Gastroesophageal sphincter (tissue), 4 donors: ENCODE measurements around the gene DYRK1A. TPM values are rescaled to one million over a fixed set of nuclear protein-coding genes. Genes with fewer than 3 reads are reported as not detected.

ENCODE experiments used
- ATAC-seq: fragments of 150-250 bp; one replicate; pipeline ENCODE4 v1.9.1; 2016; ENCODE audit warnings: mild to moderate bottlenecking, moderate library complexity
- H3K27ac ChIP-seq, 4 donors: fragments of 200-600 bp; sonication (generic) in 3 of 4; 1 replicate in 3 of 4; 2 replicates in 1 of 4; pipeline ENCODE4 v1.5.1; 2016 to 2019
- H3K27me3 ChIP-seq: fragments of 200-600 bp; sonication (generic); one replicate; pipeline ENCODE4 v1.5.1; 2019
- H3K36me3 ChIP-seq, 2 donors: fragments of 200-600 bp; sonication (generic); one replicate each; pipeline ENCODE4 v1.5.1; 2019; ENCODE audit warnings: control low read depth in 1 of 2
- H3K4me1 ChIP-seq, 3 donors: fragments of 200-600 bp; sonication (generic); 1 replicate in 2 of 3; 2 replicates in 1 of 3; pipeline ENCODE4 v1.5.1; 2016 to 2019; ENCODE audit warnings: control low read depth in 2 of 3
- H3K4me3 ChIP-seq, 2 donors: fragments of 200-600 bp; sonication (generic); one replicate each; pipeline ENCODE4 v1.5.1; 2019; ENCODE audit warnings: mild to moderate bottlenecking in 1 of 2, moderate library complexity in 1 of 2
- H3K9me3 ChIP-seq, 3 donors: fragments of 200-600 bp; sonication (generic); one replicate each; pipeline ENCODE4 v1.5.1; 2017 to 2019; ENCODE audit warnings: control low read depth in 2 of 3
- CTCF ChIP-seq, 4 experiments: fragments of 200-600 bp in 2 of 4; fragments of 450-650 bp in 2 of 4; sonication (generic) in 1 of 4; IDR thresholded peaks; one replicate each; pipeline ENCODE4 v1.5.1; 2017 to 2019; ENCODE audit warnings: antibody characterized with exemption in 4 of 4, mild to moderate bottlenecking in 2 of 4, moderate library complexity in 2 of 4
- EP300 ChIP-seq: sonication (generic); formaldehyde crosslinking; IDR thresholded peaks from one replicate; pipeline ENCODE4 v1.6.1; 2017; ENCODE audit warnings: antibody characterized with exemption, mild to moderate bottlenecking
- POLR2A ChIP-seq, 2 donors: fragments of 450-650 bp; IDR thresholded peaks; one replicate each; pipeline ENCODE4 v1.6.1; 2017; ENCODE audit warnings: antibody characterized with exemption in 2 of 2, mild to moderate bottlenecking in 2 of 2, moderate library complexity in 1 of 2
- POLR2AphosphoS5 ChIP-seq: sonication (generic); formaldehyde crosslinking; IDR thresholded peaks from one replicate; pipeline ENCODE4 v1.6.1; 2017; ENCODE audit warnings: antibody characterized with exemption
- WGBS, 2 donors: methylation state at CpG; one replicate each; pipeline ENCODE4 v1.1.5; 2018; ENCODE audit warnings: low coverage in 1 of 2; 5-methylcytosine and 5-hydroxymethylcytosine counted together
- total RNA-seq, 4 donors: library from RNA; depleted of rRNA; stranded (reverse); fragments of >200 nt; gene quantifications; one replicate each; pipeline ENCODE4 v1.1.0, GENCODE V29; 2016

DYRK1A gene
- total RNA-seq, 4 donors from 2014 or later, result 85.1 to 102 (median 94.0) TPM

GRCh38 chr21:37564924-37565529 lies 198.5 kb downstream of the DYRK1A start:
- no peak for ATAC-seq
- H3K9me3 ChIP-seq, result no peaks in the 10 kb centered on the region
- no peaks in the 10 kb centered on the region for H3K36me3 ChIP-seq
- peaks cover 0 to 27% (median 4%) of the 10 kb centered on the region in 3 donors for H3K4me1 ChIP-seq
- peak overlapping the region; percentile 79 to 96 (median 92) for H3K27ac ChIP-seq
- WGBS, 2 donors, result 80 to 92% methylated on average over 6 to 11 of the region's 12 CpGs
- TF ChIP-seq CTCF (IDR thresholded peaks at IDR 0.05) (no peak), POLR2A (IDR thresholded peaks at IDR 0.05) (no peak)
- no peaks in the 10 kb centered on the region for H3K27me3 ChIP-seq
- H3K4me3 ChIP-seq, result peak overlapping the region in 1 of 2 donors; percentile 87

GRCh38 chr21:37565530-37566223 lies 199.1 kb downstream of the DYRK1A start:
- WGBS, 2 donors, result 60 to 76% methylated on average over 6 to 11 of the region's 14 CpGs

GRCh38 chr21:37566790-37567615 lies 200.4 kb downstream of the DYRK1A start:
- ATAC-seq, result no peak
- Histone ChIP-seq H3K36me3 (no peaks in the 10 kb centered on the region), H3K4me1 (peaks cover 0 to 27% (median 4%) of the 10 kb centered on the region in 3 donors), H3K27me3 (no peaks in the 10 kb centered on the region), H3K9me3 (no peaks in the 10 kb centered on the region), H3K27ac (no peak overlapping the region), H3K4me3 (no peak overlapping the region)
- WGBS, 2 donors, result 76 to 82% methylated on average over 7 to 12 of the region's 14 CpGs
- TF ChIP-seq POLR2A (IDR thresholded peaks at IDR 0.05), result no peak

More at GRCh38 chr21:37565530-37566223, 199.1 kb downstream of the DYRK1A start:
- Histone ChIP-seq H3K4me1 (peaks cover 0 to 27% (median 4%) of the 10 kb centered on the region in 3 donors), H3K27ac (peak overlapping the region in 1 of 4 donors; percentile 94), H3K4me3 (no peak overlapping the region), H3K36me3 (no peaks in the 10 kb centered on the region), H3K9me3 (no peaks in the 10 kb centered on the region), H3K27me3 (no peaks in the 10 kb centered on the region)
- TF ChIP-seq CTCF (IDR thresholded peaks at IDR 0.05), result no peak
- no peak for TF ChIP-seq POLR2AphosphoS5
- no peak for ATAC-seq

- 67 to 73% methylated on average over 5 of the region's 6 CpGs for WGBS, 2 donors
- Histone ChIP-seq H3K4me1 (peaks cover 0 to 19% (median 4%) of the 10 kb centered on the region in 3 donors), H3K36me3 (no peaks in the 10 kb centered on the region), H3K27me3 (no peaks in the 10 kb centered on the region), H3K4me3 (no peak overlapping the region), H3K9me3 (no peaks in the 10 kb centered on the region), H3K27ac (no peak overlapping the region)
- TF ChIP-seq POLR2AphosphoS5 (no peak), CTCF (IDR thresholded peaks at IDR 0.05) (no peak), POLR2A (IDR thresholded peaks at IDR 0.05) (no peak), EP300 (no peak)
- ATAC-seq, result no peak
These were observed 201.8 kb downstream of the DYRK1A start for GRCh38 chr21:37568415-37568814.

- Histone ChIP-seq H3K36me3 (no peaks in the 10 kb centered on the region), H3K27me3 (no peaks in the 10 kb centered on the region), H3K9me3 (no peaks in the 10 kb centered on the region), H3K27ac (no peak overlapping the region), H3K4me3 (no peak overlapping the region), H3K4me1 (peaks cover 0 to 18% (median 4%) of the 10 kb centered on the region in 3 donors)
- ATAC-seq, result no peak
- 40 to 45% methylated on average over 5 of the region's 5 CpGs for WGBS, 2 donors
- TF ChIP-seq EP300 (no peak), CTCF (IDR thresholded peaks at IDR 0.05) (no peak), POLR2AphosphoS5 (no peak), POLR2A (IDR thresholded peaks at IDR 0.05) (no peak)
These were observed 202.3 kb downstream of the DYRK1A start for GRCh38 chr21:37568916-37569315.
